ENCODE data around the gene PKDCC. TPM values are rescaled to one million over a fixed set of nuclear protein-coding genes. Genes with fewer than 3 reads are reported as not detected.

Gene PKDCC
- total and polyA plus RNA-seq, 2 of the 13 experiments (the other 11 are each of a cell fraction or from before 2014, with no cell fraction given) = 52.6 to 58.8 TPM

DNA sequence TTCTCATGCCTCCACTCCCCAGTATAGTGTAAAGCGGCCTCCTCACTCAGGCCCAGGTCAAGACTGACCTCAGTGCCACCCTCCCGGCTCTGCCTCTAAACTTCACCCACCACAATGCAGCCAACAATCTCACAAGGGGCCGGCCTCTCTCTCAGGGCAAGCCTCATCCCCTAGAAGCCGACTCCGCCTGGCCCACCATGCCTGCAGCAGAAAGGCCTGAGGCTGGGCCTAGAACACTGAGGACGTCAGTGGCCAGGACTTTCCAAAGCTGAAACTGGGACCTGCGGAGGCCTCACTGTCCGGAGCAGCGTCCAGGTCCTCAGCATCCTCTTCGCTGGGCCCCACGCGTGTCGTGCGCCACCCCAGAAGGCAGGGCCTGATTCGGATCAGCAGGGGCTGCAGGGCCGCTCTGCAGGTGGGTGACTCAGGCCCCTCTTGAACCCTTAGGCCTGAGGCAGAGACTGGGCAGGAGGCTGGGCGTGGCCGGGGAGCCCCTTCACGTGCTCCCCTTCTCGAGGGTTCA lies 52.9 kb downstream of the PKDCC start:
- no peak overlapping the region for H3K4me3 ChIP-seq (replicated peaks in 1 of 3; ENCODE audit: insufficient read depth in 1 of 3, low read depth in 2 of 3, low read length in 3 of 3)
- FAIRE-seq = no peak
- CTCF ChIA-PET (ENCODE audit: low intra/inter-chr PET ratio, low total read pairs) = no interaction called here
- TF ChIP-seq MBNL3 (CRISPR knock-in tag; conservative IDR thresholded peaks at IDR 0.05) (no peak), GPN1 (CRISPR knock-in tag; IDR thresholded peaks at IDR 0.05; ENCODE audit: borderline replicate concordance) (no peak), ZNF839 (CRISPR knock-in tag; IDR thresholded peaks at IDR 0.05; ENCODE audit: borderline replicate concordance) (no peak), MATR3 (CRISPR knock-in tag; IDR thresholded peaks at IDR 0.05) (no peak), FOXK1 (CRISPR knock-in tag; IDR thresholded peaks at IDR 0.05; ENCODE audit: borderline replicate concordance, low read depth) (no peak), LCORL (IDR thresholded peaks at IDR 0.05) (no peak), LCORL (CRISPR knock-in tag; IDR thresholded peaks at IDR 0.05) (no peak), GATA4 (IDR thresholded peaks at IDR 0.05; ENCODE audit: borderline replicate concordance, low read depth) (no peak), GABPB1 (CRISPR knock-in tag; IDR thresholded peaks at IDR 0.05) (peak; percentile 12; the same call in 1 of the 2 replicates), GFI1 (CRISPR knock-in tag; IDR thresholded peaks at IDR 0.05; ENCODE audit: borderline replicate concordance) (no peak), ZNF282 (IDR thresholded peaks at IDR 0.05; ENCODE audit: partially characterized antibody) (no peak), RBFOX2 (IDR thresholded peaks at IDR 0.05; ENCODE audit: low read depth, low read length) (no peak), HNRNPLL (IDR thresholded peaks at IDR 0.05; ENCODE audit: low read depth, low read length, poor library complexity, severe bottlenecking) (peak; percentile 9)
- TF ChIP-seq, protein P1, sequence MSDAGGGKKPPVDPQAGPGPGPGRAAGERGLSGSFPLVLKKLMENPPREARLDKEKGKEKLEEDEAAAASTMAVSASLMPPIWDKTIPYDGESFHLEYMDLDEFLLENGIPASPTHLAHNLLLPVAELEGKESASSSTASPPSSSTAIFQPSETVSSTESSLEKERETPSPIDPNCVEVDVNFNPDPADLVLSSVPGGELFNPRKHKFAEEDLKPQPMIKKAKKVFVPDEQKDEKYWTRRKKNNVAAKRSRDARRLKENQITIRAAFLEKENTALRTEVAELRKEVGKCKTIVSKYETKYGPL (CRISPR knock-in tag; IDR thresholded peaks at IDR 0.05) = no peak
- TF ChIP-seq, protein P2, sequence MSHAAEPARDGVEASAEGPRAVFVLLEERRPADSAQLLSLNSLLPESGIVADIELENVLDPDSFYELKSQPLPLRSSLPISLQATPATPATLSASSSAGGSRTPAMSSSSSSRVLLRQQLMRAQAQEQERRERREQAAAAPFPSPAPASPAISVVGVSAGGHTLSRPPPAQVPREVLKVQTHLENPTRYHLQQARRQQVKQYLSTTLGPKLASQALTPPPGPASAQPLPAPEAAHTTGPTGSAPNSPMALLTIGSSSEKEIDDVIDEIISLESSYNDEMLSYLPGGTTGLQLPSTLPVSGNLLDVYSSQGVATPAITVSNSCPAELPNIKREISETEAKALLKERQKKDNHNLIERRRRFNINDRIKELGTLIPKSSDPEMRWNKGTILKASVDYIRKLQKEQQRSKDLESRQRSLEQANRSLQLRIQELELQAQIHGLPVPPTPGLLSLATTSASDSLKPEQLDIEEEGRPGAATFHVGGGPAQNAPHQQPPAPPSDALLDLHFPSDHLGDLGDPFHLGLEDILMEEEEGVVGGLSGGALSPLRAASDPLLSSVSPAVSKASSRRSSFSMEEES (CRISPR knock-in tag; IDR thresholded peaks at IDR 0.05) = no peak
- TF ChIP-seq, protein P3, sequence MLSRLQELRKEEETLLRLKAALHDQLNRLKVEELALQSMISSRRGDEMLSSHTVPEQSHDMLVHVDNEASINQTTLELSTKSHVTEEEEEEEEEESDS (CRISPR knock-in tag; IDR thresholded peaks at IDR 0.05; ENCODE audit: borderline replicate concordance) = no peak
- TF ChIP-seq, protein P4, sequence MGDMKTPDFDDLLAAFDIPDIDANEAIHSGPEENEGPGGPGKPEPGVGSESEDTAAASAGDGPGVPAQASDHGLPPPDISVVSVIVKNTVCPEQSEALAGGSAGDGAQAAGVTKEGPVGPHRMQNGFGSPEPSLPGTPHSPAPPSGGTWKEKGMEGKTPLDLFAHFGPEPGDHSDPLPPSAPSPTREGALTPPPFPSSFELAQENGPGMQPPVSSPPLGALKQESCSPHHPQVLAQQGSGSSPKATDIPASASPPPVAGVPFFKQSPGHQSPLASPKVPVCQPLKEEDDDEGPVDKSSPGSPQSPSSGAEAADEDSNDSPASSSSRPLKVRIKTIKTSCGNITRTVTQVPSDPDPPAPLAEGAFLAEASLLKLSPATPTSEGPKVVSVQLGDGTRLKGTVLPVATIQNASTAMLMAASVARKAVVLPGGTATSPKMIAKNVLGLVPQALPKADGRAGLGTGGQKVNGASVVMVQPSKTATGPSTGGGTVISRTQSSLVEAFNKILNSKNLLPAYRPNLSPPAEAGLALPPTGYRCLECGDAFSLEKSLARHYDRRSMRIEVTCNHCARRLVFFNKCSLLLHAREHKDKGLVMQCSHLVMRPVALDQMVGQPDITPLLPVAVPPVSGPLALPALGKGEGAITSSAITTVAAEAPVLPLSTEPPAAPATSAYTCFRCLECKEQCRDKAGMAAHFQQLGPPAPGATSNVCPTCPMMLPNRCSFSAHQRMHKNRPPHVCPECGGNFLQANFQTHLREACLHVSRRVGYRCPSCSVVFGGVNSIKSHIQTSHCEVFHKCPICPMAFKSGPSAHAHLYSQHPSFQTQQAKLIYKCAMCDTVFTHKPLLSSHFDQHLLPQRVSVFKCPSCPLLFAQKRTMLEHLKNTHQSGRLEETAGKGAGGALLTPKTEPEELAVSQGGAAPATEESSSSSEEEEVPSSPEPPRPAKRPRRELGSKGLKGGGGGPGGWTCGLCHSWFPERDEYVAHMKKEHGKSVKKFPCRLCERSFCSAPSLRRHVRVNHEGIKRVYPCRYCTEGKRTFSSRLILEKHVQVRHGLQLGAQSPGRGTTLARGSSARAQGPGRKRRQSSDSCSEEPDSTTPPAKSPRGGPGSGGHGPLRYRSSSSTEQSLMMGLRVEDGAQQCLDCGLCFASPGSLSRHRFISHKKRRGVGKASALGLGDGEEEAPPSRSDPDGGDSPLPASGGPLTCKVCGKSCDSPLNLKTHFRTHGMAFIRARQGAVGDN (CRISPR knock-in tag; IDR thresholded peaks at IDR 0.05) = peak; percentile 59

More for the DNA sequence above, 52.9 kb downstream of the PKDCC start:
- POLR2A ChIA-PET = interaction anchor here (1.5 kb wide), 1 partner anchor 32 kb away, joined by 5 read pairs; no protein-coding TSS in a partner anchor
- intact Hi-C loops (cut with micrococcal nuclease; ENCODE audit: unreplicated experiment) = no loop called here
- 99% methylated on average over 20 of the region's 20 CpGs for WGBS (ENCODE audit: low lambda C conversion rate)
- no peak overlapping the region for H3K27ac ChIP-seq (ENCODE audit: extremely low read length, insufficient read depth, low read length)
- no peaks in the 10 kb centered on the region for H3K27me3 ChIP-seq (ENCODE audit: control insufficient read depth in 1 of 2, insufficient read depth in 2 of 2, low read length in 2 of 2)
- H3K9ac ChIP-seq (ENCODE audit: insufficient read depth, low read depth, low read length) = no peak overlapping the region
- H3K36me3 ChIP-seq (replicated peaks in 1 of 2; ENCODE audit: control insufficient read depth in 1 of 2, insufficient read depth in 2 of 2, low read length in 2 of 2) = no peaks in the 10 kb centered on the region
- H2AFZ ChIP-seq (ENCODE audit: low read length) = no peak overlapping the region
- DNase-seq (ENCODE audit: low spot score) (no peak), ATAC-seq (no peak)
- H3K4me1 ChIP-seq (ENCODE audit: insufficient read depth, low read length) = peaks cover 82% of the 10 kb centered on the region
- no TSS peak for BruUV-seq (replicated peaks)
- H4K20me1 ChIP-seq (ENCODE audit: insufficient read depth, low read length) = no peaks in the 10 kb centered on the region
- in situ Hi-C loops (cut with HindIII; ENCODE audit: extremely low pct_ligation_motif_present, low pct_unique_long_range_greater_than_20kb) = no loop called here
- H3K79me2 ChIP-seq (ENCODE audit: insufficient read depth, low read length) = peaks cover 26% of the 10 kb centered on the region
- H3K9me3 ChIP-seq (ENCODE audit: low read length) = peaks cover 8% of the 10 kb centered on the region; the same call in 1 of the 2 replicates
- no peak overlapping the region for H3K4me2 ChIP-seq (ENCODE audit: low read depth, low read length)

Measured in HepG2 (cell line).